ENCODE data around the gene ZNF169. TPM values are rescaled to one million over a fixed set of nuclear protein-coding genes. Genes with fewer than 3 reads are reported as not detected.
"Not testable (repeated sequence)": the region's sequence is repeated elsewhere in the genome, so short reads cannot be mapped to it uniquely, and the experiment has no call there.

Gene ZNF169
- total and polyA plus RNA-seq, 2 of the 8 experiments (the other 6 are each of a cell fraction or from before 2014, with no cell fraction given), result 7.0 to 9.0 TPM

GRCh38 chr9:94328544-94328943, 69.4 kb downstream of the ZNF169 start, which contains the start of gene NUTM2F:
Gene NUTM2F (minus strand): TSS chr9:94328644. CDS start chr9:94328623, 21 bp downstream.
- H3K4me3 ChIP-seq (ENCODE audit: extremely low read depth in 1 of 4, insufficient read depth in 2 of 4, low read depth in 3 of 4, low read length in 4 of 4); DNase-seq (ENCODE audit: low read depth in 1 of 2, low spot score in 2 of 2); H2BK15ac ChIP-seq (ENCODE audit: low read length); H3K18ac ChIP-seq (ENCODE audit: extremely low read depth, low read length); H2AK5ac ChIP-seq (ENCODE audit: low read depth, low read length); H3K4ac ChIP-seq (replicated peaks; ENCODE audit: insufficient read length, low read depth, low read length); H3K79me2 ChIP-seq (ENCODE audit: control insufficient read depth in 1 of 2, insufficient read depth in 2 of 2, low read length in 2 of 2); H2BK20ac ChIP-seq (ENCODE audit: low read length); H4K91ac ChIP-seq (replicated peaks; ENCODE audit: insufficient read length, low read length); H3K23ac ChIP-seq (ENCODE audit: insufficient read length); CTCF ChIA-PET (ENCODE audit: partially characterized antibody); H3K36me3 ChIP-seq (ENCODE audit: control insufficient read depth in 2 of 4, insufficient read depth in 4 of 4, low read length in 3 of 4); POLR2A ChIA-PET (ENCODE audit: partially characterized antibody); H4K8ac ChIP-seq (ENCODE audit: extremely low read depth, insufficient read depth, low read length); H3K9ac ChIP-seq (replicated peaks in 1 of 4; ENCODE audit: extremely low read depth in 1 of 4, low read depth in 3 of 4, low read length in 3 of 4); H3K9me3 ChIP-seq (ENCODE audit: insufficient read depth in 2 of 2, low read depth in 1 of 2, low read length in 1 of 2); H2BK5ac ChIP-seq (ENCODE audit: low read depth, low read length); H3K4me2 ChIP-seq (ENCODE audit: insufficient read depth in 1 of 2, low read depth in 2 of 2, low read length in 2 of 2); H2BK12ac ChIP-seq (ENCODE audit: low read depth, low read length); H3K56ac ChIP-seq (replicated peaks; ENCODE audit: insufficient read length, low read depth, low read length); H3K27ac ChIP-seq (ENCODE audit: low read depth, low read length); H2AFZ ChIP-seq (ENCODE audit: low read length); H4K5ac ChIP-seq (ENCODE audit: insufficient read length, low read depth, low read length); H3K79me1 ChIP-seq (ENCODE audit: low read depth, low read length); H3K14ac ChIP-seq (ENCODE audit: insufficient read length); H3K4me1 ChIP-seq (replicated peaks in 1 of 4; ENCODE audit: control insufficient read depth in 3 of 4, insufficient read depth in 4 of 4, low read length in 3 of 4); H2BK120ac ChIP-seq (replicated peaks; ENCODE audit: low read depth, low read length); FAIRE-seq; H3K23me2 ChIP-seq (ENCODE audit: low read depth, low read length); H3K27me3 ChIP-seq (replicated peaks in 1 of 4; ENCODE audit: control insufficient read depth in 3 of 4, extremely low read depth in 1 of 4, insufficient read depth in 3 of 4, low read length in 3 of 4); H4K20me1 ChIP-seq (replicated peaks in 1 of 2; ENCODE audit: control insufficient read depth in 1 of 2, insufficient read depth in 2 of 2, low read length in 2 of 2): not testable (repeated sequence)
- 89% methylated on average over 2 of the region's 5 CpGs; no CpG with 5 or more reads in 1 of the 2 experiments for WGBS, 2 experiments (ENCODE audit: extremely low coverage in 1 of 2, insufficient coverage in 1 of 2, insufficient read length in 1 of 2, insufficient replicate concordance in 2 of 2, low coverage in 1 of 2, low lambda C conversion rate in 2 of 2, missing lambda C conversion rate in 1 of 2)

- CTCF ChIA-PET (ENCODE audit: partially characterized antibody); H3K27me3 ChIP-seq (replicated peaks in 1 of 4; ENCODE audit: control insufficient read depth in 3 of 4, extremely low read depth in 1 of 4, insufficient read depth in 3 of 4, low read length in 3 of 4); H2BK120ac ChIP-seq (replicated peaks; ENCODE audit: low read depth, low read length); POLR2A ChIA-PET (ENCODE audit: partially characterized antibody); H3K36me3 ChIP-seq (ENCODE audit: control insufficient read depth in 2 of 4, insufficient read depth in 4 of 4, low read length in 3 of 4); FAIRE-seq; H4K8ac ChIP-seq (ENCODE audit: extremely low read depth, insufficient read depth, low read length); H3K4me1 ChIP-seq (replicated peaks in 1 of 4; ENCODE audit: control insufficient read depth in 3 of 4, insufficient read depth in 4 of 4, low read length in 3 of 4); H2BK12ac ChIP-seq (ENCODE audit: low read depth, low read length); H3K79me2 ChIP-seq (ENCODE audit: control insufficient read depth in 1 of 2, insufficient read depth in 2 of 2, low read length in 2 of 2); H3K4ac ChIP-seq (replicated peaks; ENCODE audit: insufficient read length, low read depth, low read length); H3K4me3 ChIP-seq (ENCODE audit: extremely low read depth in 1 of 4, insufficient read depth in 2 of 4, low read depth in 3 of 4, low read length in 4 of 4); H4K20me1 ChIP-seq (replicated peaks in 1 of 2; ENCODE audit: control insufficient read depth in 1 of 2, insufficient read depth in 2 of 2, low read length in 2 of 2); H3K18ac ChIP-seq (ENCODE audit: extremely low read depth, low read length); H3K4me2 ChIP-seq (ENCODE audit: insufficient read depth in 1 of 2, low read depth in 2 of 2, low read length in 2 of 2); H2BK20ac ChIP-seq (ENCODE audit: low read length); H3K9me3 ChIP-seq (ENCODE audit: insufficient read depth in 2 of 2, low read depth in 1 of 2, low read length in 1 of 2); H3K23ac ChIP-seq (ENCODE audit: insufficient read length); H3K23me2 ChIP-seq (ENCODE audit: low read depth, low read length); H3K79me1 ChIP-seq (ENCODE audit: low read depth, low read length); H2AFZ ChIP-seq (ENCODE audit: low read length); H2BK15ac ChIP-seq (ENCODE audit: low read length); H2AK5ac ChIP-seq (ENCODE audit: low read depth, low read length); H3K27ac ChIP-seq (ENCODE audit: low read depth, low read length); H3K56ac ChIP-seq (replicated peaks; ENCODE audit: insufficient read length, low read depth, low read length); H3K9ac ChIP-seq (replicated peaks in 1 of 4; ENCODE audit: extremely low read depth in 1 of 4, low read depth in 3 of 4, low read length in 3 of 4); H4K5ac ChIP-seq (ENCODE audit: insufficient read length, low read depth, low read length); H4K91ac ChIP-seq (replicated peaks; ENCODE audit: insufficient read length, low read length); H2BK5ac ChIP-seq (ENCODE audit: low read depth, low read length); DNase-seq (ENCODE audit: low read depth in 1 of 2, low spot score in 2 of 2); H3K14ac ChIP-seq (ENCODE audit: insufficient read length): not testable (repeated sequence)
- 90% methylated on average over 4 of the region's 4 CpGs; no CpG with 5 or more reads in 1 of the 2 experiments for WGBS, 2 experiments (ENCODE audit: extremely low coverage in 1 of 2, insufficient coverage in 1 of 2, insufficient read length in 1 of 2, insufficient replicate concordance in 2 of 2, low coverage in 1 of 2, low lambda C conversion rate in 2 of 2, missing lambda C conversion rate in 1 of 2)
Observed at GRCh38 chr9:94336445-94336844, 77.3 kb downstream of the ZNF169 start.

Measured in H1 (cell line).